ENCODE measurements around the gene MTMR12.

MTMR12 gene

DNA sequence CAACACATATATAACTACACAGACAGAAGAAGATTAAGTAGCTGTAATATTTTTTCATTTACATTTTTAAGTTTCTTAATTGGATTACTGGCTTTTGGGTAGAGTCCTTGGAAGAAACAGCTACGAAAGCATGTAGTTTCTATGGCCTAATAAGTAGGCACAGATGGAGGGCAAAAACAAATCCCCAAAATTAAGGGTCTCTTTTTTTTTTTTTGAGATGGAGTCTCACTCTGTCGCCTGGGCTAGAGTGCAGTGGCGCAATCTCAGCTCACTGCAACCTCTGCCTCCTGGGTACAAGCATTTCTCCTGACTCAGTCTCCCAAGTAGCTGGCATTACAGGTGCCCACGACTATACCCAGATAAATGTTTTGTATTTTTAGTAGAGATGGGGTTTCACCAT is 27.1 kb upstream of the MTMR12 start:
- Histone ChIP-seq H3K4me2 (ENCODE audit: low read length) (no peak overlapping the region), H3K4me3 (ENCODE audit: low read length) (no peak overlapping the region), H3K9ac (ENCODE audit: low read depth, low read length) (no peak overlapping the region), H3K27me3 (ENCODE audit: control insufficient read depth, insufficient read depth, low read length) (no peaks in the 10 kb centered on the region), H3K36me3 (ENCODE audit: insufficient read depth, low read length) (no peaks in the 10 kb centered on the region), H3K9me3 (replicated peaks; ENCODE audit: low read length) (peaks cover 6% of the 10 kb centered on the region), H3K4me1 (ENCODE audit: control insufficient read depth, insufficient read depth, low read length) (no peaks in the 10 kb centered on the region)

DNA sequence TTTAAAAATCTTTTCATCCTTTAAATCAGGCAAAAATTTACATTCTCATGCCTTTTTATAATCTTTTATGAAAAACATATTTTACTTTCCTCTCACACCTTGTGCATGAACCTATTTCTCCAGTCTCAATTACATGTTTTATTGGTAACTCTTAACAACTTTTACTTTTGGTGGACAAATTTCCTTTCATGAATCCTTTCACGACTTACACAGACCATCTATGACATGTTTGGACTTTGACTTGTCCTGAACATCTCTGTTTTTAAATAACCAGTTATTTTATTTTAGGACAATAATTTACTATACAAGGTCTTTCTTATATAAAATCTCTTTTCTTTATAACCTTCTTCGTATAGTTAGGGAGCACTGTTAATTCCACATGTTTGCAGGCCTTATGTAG is 26.5 kb upstream of the MTMR12 start:
- Histone ChIP-seq H3K9me3 (replicated peaks; ENCODE audit: low read length) (peaks cover 6% of the 10 kb centered on the region), H3K36me3 (ENCODE audit: insufficient read depth, low read length) (no peaks in the 10 kb centered on the region), H3K4me2 (ENCODE audit: low read length) (no peak overlapping the region), H3K27me3 (ENCODE audit: control insufficient read depth, insufficient read depth, low read length) (no peaks in the 10 kb centered on the region), H3K4me1 (ENCODE audit: control insufficient read depth, insufficient read depth, low read length) (no peaks in the 10 kb centered on the region), H3K9ac (ENCODE audit: low read depth, low read length) (no peak overlapping the region), H3K4me3 (ENCODE audit: low read length) (no peak overlapping the region)

DNA sequence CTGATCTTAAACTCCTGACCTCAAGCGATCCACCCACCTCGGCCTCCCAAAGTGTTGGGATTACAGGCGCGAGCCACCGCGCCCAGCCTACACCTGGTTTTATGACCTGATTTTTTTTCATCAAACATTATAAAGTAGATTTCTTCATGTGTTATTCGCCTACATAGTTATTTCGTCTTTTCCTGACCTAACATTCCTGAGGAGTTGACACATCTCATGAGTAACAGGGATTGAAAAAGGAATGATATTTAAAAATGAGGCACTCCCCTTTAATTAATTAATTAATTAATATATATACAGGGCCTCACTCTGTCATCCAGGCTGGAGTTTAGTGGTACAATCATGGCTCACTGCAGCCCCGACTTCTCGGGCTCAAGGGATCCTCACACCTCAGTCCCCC is 20.2 kb upstream of the MTMR12 start:
- H3K27me3 ChIP-seq (ENCODE audit: control insufficient read depth, insufficient read depth, low read length), result no peaks in the 10 kb centered on the region
- H3K4me3 ChIP-seq (ENCODE audit: low read length), result no peak overlapping the region
- H3K9me3 ChIP-seq (replicated peaks; ENCODE audit: low read length), result no peaks in the 10 kb centered on the region
- no peaks in the 10 kb centered on the region for H3K36me3 ChIP-seq (ENCODE audit: insufficient read depth, low read length)
- no peak overlapping the region for H3K4me2 ChIP-seq (ENCODE audit: low read length)
- H3K4me1 ChIP-seq (ENCODE audit: control insufficient read depth, insufficient read depth, low read length), result no peaks in the 10 kb centered on the region
- H3K9ac ChIP-seq (ENCODE audit: low read depth, low read length), result no peak overlapping the region

DNA sequence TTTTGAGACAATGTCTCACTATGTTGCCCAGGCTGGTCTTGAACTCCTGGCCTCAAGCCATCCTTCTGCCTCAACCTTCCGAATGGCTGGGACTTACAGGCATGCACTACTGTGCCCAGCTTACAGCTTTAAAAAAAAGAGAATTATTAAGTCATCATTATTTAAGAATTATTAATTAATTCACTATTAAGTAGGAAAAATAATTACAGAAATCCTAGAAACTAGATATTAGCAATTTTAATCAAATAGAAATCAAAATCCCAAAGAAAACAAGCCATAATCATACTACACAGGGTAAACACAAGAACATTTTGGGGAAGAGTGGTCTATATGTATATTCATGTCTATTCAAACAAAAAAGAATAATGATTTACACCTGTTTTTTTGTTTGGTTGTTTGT is 19.6 kb upstream of the MTMR12 start:
- Histone ChIP-seq H3K4me2 (ENCODE audit: low read length) (no peak overlapping the region), H3K4me3 (ENCODE audit: low read length) (no peak overlapping the region), H3K9ac (ENCODE audit: low read depth, low read length) (no peak overlapping the region), H3K36me3 (ENCODE audit: insufficient read depth, low read length) (no peaks in the 10 kb centered on the region), H3K27me3 (ENCODE audit: control insufficient read depth, insufficient read depth, low read length) (no peaks in the 10 kb centered on the region), H3K9me3 (replicated peaks; ENCODE audit: low read length) (no peaks in the 10 kb centered on the region), H3K4me1 (ENCODE audit: control insufficient read depth, insufficient read depth, low read length) (no peaks in the 10 kb centered on the region)

DNA sequence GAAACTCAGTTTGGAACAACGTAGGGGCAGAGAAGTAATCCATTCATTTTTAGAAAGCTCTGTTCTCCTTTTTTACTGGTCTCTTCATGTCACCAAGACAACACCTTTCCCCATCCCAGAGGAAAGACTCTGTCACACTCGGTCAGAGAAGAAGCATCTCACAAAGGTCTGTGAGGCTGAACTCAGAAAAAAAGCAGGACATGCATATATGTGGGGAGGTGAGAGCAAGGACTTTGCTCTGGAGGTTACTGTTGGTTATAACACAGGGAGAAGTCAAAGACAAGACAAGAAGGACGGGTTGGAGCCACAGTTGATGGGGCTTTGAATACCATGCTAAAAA is 19.2 kb upstream of the MTMR12 start:
- no peak overlapping the region for H3K4me2 ChIP-seq (ENCODE audit: low read length)
- no peaks in the 10 kb centered on the region for H3K27me3 ChIP-seq (ENCODE audit: control insufficient read depth, insufficient read depth, low read length)
- H3K36me3 ChIP-seq (ENCODE audit: insufficient read depth, low read length), result no peaks in the 10 kb centered on the region
- H3K4me1 ChIP-seq (ENCODE audit: control insufficient read depth, insufficient read depth, low read length), result no peaks in the 10 kb centered on the region
- no peak overlapping the region for H3K9ac ChIP-seq (ENCODE audit: low read depth, low read length)
- no peak overlapping the region for H3K4me3 ChIP-seq (ENCODE audit: low read length)
- H3K9me3 ChIP-seq (replicated peaks; ENCODE audit: low read length), result no peaks in the 10 kb centered on the region

DNA sequence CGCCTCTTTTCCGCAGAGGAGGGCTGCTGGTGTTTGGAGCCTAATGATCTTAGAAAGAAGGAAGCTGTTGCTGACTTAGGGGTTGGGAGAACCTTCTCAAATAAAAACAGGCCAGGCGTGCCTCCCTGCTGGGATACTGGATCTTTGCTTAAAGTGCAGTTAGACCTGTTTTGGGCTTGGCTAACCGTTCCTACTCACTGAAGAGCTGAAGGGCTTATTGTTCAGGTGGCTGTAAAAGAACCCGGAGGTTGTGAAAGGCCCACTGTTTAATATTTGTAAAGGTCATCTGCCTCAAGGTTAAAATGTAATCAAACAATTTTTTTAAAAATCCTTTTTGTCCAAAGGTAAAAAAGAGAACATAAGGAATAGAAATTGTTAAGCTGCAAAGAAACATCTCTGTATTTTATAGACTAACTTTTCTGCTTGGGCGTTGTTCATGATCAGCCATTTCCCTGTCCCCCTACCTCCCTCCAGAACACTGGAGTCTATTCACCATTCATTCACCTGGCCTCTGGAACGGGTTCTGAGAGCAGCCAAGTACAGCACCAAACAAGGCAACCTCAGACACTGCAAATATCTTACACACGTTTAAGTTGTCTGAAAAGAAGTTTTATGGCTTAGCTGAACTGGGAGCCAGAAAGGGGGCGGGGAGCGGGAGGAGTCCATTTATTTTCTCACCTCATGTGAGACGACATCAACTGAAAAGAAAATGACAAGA is 18.6 kb upstream of the MTMR12 start:
- Histone ChIP-seq H3K4me1 (ENCODE audit: control insufficient read depth, insufficient read depth, low read length) (no peaks in the 10 kb centered on the region), H3K9ac (ENCODE audit: low read depth, low read length) (no peak overlapping the region), H3K27me3 (ENCODE audit: control insufficient read depth, insufficient read depth, low read length) (no peaks in the 10 kb centered on the region), H3K4me2 (ENCODE audit: low read length) (no peak overlapping the region), H3K36me3 (ENCODE audit: insufficient read depth, low read length) (no peaks in the 10 kb centered on the region), H3K4me3 (ENCODE audit: low read length) (no peak overlapping the region), H3K9me3 (replicated peaks; ENCODE audit: low read length) (no peaks in the 10 kb centered on the region)

DNA sequence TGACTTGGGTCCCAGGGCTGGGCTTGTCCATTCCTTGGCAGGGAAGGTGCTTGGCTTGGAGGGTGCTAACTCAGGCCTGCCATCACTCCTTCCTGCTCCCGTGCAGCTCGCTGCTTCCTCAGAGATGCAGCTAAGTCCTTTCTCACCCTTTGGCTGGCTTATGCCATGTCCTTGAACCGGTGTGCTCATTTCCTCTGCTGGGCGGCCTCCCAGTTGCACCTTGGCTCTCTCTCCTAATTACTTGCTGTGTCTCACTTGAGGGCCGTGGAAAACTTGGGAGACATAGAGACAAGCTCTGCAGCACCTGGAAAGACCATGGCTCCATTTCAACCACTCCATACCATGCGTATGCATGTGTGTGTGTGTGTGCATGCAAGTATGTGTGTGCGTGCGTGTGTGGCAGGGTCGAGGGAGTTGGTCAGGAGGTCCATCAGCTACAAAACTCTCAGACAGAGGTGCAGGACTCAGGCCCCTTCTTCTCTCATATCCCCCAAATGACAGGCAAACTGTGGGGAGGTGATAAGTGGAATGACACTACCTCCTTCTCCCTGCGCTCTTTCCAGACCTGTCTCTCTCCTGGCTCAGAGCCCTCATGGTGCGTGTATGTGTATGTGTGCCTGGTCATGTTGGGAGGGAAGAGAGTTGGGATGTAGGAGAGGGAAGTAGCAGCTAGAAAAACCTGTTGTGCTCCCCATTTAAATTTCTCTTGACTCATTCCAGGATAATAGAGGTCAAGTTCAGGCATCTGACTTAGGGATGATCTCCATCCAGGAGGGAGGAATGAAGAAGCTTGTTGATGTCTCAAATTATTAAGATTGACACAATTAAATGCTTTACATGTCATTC is 17.6 kb upstream of the MTMR12 start:
- H3K9me3 ChIP-seq (replicated peaks; ENCODE audit: low read length), result no peaks in the 10 kb centered on the region
- peaks cover 4% of the 10 kb centered on the region for H3K4me1 ChIP-seq (ENCODE audit: control insufficient read depth, insufficient read depth, low read length)
- H3K36me3 ChIP-seq (ENCODE audit: insufficient read depth, low read length), result no peaks in the 10 kb centered on the region
- H3K27me3 ChIP-seq (ENCODE audit: control insufficient read depth, insufficient read depth, low read length), result no peaks in the 10 kb centered on the region
- no peak overlapping the region for H3K9ac ChIP-seq (ENCODE audit: low read depth, low read length)
- H3K4me3 ChIP-seq (ENCODE audit: low read length), result no peak overlapping the region
- H3K4me2 ChIP-seq (ENCODE audit: low read length), result no peak overlapping the region

DNA sequence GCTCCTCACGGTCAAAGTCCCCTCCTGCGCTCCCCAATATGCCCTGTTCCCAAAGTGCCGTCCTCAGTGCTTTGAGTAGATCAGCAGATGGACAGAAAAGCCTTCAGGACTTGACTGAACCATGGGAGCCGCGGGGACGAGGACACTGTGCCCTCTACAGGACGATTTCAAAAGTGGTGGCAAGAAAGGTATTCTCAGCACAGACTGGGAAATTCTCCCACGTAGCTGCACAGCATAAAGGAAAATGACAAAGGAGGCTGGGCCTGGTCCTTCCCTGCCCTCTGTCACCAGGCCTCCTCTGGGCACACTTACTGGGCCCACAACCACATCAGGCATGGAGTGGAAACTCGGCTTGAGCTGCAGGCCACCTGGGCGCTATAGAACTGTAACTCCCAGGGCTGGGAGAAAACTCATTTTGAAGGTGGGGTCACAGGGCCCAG is 16.7 kb upstream of the MTMR12 start:
- Histone ChIP-seq H3K9me3 (replicated peaks; ENCODE audit: low read length) (no peaks in the 10 kb centered on the region), H3K36me3 (ENCODE audit: insufficient read depth, low read length) (no peaks in the 10 kb centered on the region), H3K4me2 (ENCODE audit: low read length) (no peak overlapping the region), H3K4me1 (ENCODE audit: control insufficient read depth, insufficient read depth, low read length) (peaks cover 4% of the 10 kb centered on the region), H3K27me3 (ENCODE audit: control insufficient read depth, insufficient read depth, low read length) (no peaks in the 10 kb centered on the region), H3K9ac (ENCODE audit: low read depth, low read length) (no peak overlapping the region), H3K4me3 (ENCODE audit: low read length) (no peak overlapping the region)

DNA sequence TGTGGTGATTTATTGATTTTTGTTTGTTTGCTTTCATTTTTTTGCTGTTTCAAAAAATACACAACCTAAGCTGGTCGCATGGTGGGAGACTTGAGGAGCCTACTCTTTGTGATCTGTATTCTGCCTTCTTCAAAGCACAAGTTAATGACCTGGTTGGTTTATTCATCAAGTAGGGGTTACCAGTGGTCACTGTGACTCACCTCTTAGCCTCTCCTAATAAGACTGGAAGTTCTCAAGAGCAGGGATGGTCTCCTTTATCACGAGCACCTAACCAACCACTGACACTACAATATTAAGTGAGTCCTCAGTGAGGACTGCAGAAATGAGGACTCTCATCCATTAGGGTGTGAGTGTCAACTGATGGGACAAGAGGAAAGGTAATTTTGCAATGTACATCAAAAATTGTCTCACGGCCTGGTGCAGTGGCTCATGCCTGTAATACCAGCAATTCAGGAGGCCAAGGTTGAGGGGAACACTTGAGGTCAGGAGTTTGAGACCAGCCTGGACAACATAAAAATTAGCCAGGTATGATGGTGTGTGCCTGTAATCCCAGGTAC is 13.6 kb upstream of the MTMR12 start:
- peaks cover 3% of the 10 kb centered on the region for H3K9me3 ChIP-seq (replicated peaks; ENCODE audit: low read length)
- H3K9ac ChIP-seq (ENCODE audit: low read depth, low read length), result no peak overlapping the region
- no peaks in the 10 kb centered on the region for H3K36me3 ChIP-seq (ENCODE audit: insufficient read depth, low read length)
- peaks cover 4% of the 10 kb centered on the region for H3K4me1 ChIP-seq (ENCODE audit: control insufficient read depth, insufficient read depth, low read length)
- H3K27me3 ChIP-seq (ENCODE audit: control insufficient read depth, insufficient read depth, low read length), result no peaks in the 10 kb centered on the region
- H3K4me3 ChIP-seq (ENCODE audit: low read length), result no peak overlapping the region
- no peak overlapping the region for H3K4me2 ChIP-seq (ENCODE audit: low read length)

DNA sequence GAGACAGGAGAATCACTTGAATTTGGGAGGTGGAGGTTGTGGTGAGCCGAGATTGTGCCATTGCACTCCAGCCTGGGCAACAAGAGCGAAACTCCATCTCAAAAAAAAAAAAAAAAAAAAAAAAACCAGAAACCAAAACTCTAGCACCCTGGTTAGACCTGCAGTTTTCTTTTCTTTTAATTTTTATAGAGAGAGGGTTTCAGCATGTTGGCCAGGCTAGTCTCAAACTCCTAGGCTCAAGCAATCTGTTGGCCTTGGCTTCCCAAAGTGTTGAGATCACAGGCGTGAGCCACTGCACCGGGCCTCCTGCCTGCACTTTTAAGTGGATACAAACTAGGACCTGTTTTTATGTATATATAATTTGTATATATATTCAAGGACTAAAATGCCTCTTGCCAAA is 12.9 kb upstream of the MTMR12 start:
- H3K4me2 ChIP-seq (ENCODE audit: low read length), result no peak overlapping the region
- H3K9ac ChIP-seq (ENCODE audit: low read depth, low read length), result no peak overlapping the region
- H3K4me3 ChIP-seq (ENCODE audit: low read length), result no peak overlapping the region
- no peaks in the 10 kb centered on the region for H3K36me3 ChIP-seq (ENCODE audit: insufficient read depth, low read length)
- H3K27me3 ChIP-seq (ENCODE audit: control insufficient read depth, insufficient read depth, low read length), result no peaks in the 10 kb centered on the region
- peaks cover 4% of the 10 kb centered on the region for H3K4me1 ChIP-seq (ENCODE audit: control insufficient read depth, insufficient read depth, low read length)
- peaks cover 3% of the 10 kb centered on the region for H3K9me3 ChIP-seq (replicated peaks; ENCODE audit: low read length)

DNA sequence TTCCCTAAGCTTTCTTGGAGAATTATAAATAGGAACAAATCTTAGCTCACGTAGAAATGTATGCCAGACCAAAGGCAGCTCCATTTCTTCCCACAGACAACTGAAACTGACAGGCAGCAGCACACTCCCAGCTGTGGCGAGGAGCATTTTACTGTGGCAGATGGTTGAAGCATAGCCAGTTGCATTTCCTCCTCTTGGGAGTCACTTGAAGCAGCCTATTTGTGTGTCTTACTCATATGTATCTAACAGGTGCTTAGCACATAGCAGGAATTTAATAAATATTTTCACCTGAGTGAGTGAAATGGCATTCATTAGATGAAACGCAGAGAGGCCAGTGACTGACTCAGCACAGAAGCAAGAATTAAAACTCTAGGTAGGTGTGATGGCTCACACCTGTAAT is 12.3 kb upstream of the MTMR12 start:
- H3K27me3 ChIP-seq (ENCODE audit: control insufficient read depth, insufficient read depth, low read length), result no peaks in the 10 kb centered on the region
- no peak overlapping the region for H3K9ac ChIP-seq (ENCODE audit: low read depth, low read length)
- H3K4me3 ChIP-seq (ENCODE audit: low read length), result no peak overlapping the region
- no peaks in the 10 kb centered on the region for H3K36me3 ChIP-seq (ENCODE audit: insufficient read depth, low read length)
- H3K9me3 ChIP-seq (replicated peaks; ENCODE audit: low read length), result peaks cover 3% of the 10 kb centered on the region
- peaks cover 4% of the 10 kb centered on the region for H3K4me1 ChIP-seq (ENCODE audit: control insufficient read depth, insufficient read depth, low read length)
- peak overlapping the region; percentile 27 for H3K4me2 ChIP-seq (ENCODE audit: low read length)
